Adipose tissue (tissue), 3 donors: ENCODE results near the gene GJB2. TPM values are rescaled to one million over a fixed set of nuclear protein-coding genes. Genes with fewer than 3 reads are reported as not detected.

Experiments
- H3K27ac ChIP-seq: one replicate; pipeline ENCODE4 v1.5.1; 2013; ENCODE audit warnings: low read depth, low read length
- WGBS, 3 donors: extraction: QIAGEN DNeasy Blood & Tissue Kit; methylation state at CpG; one replicate each; pipeline ENCODE4 v1.1.7; 2013; 5-methylcytosine and 5-hydroxymethylcytosine counted together
- polyA plus RNA-seq, 3 donors: library from polyadenylated mRNA; stranded (reverse); fragments of 200-250 nt; gene quantifications; one replicate each; pipeline ENCODE4 v1.2.3, GENCODE V29; 2013
- donor health status: healthy with polysubstance abuse.
- donor health status: Bipolar disorder and iron deficiency.
- donor health status: healthy.

GJB2 gene
- polyA plus RNA-seq, 3 donors, result 0.34 to 2.4 (median 0.83) TPM

DNA sequence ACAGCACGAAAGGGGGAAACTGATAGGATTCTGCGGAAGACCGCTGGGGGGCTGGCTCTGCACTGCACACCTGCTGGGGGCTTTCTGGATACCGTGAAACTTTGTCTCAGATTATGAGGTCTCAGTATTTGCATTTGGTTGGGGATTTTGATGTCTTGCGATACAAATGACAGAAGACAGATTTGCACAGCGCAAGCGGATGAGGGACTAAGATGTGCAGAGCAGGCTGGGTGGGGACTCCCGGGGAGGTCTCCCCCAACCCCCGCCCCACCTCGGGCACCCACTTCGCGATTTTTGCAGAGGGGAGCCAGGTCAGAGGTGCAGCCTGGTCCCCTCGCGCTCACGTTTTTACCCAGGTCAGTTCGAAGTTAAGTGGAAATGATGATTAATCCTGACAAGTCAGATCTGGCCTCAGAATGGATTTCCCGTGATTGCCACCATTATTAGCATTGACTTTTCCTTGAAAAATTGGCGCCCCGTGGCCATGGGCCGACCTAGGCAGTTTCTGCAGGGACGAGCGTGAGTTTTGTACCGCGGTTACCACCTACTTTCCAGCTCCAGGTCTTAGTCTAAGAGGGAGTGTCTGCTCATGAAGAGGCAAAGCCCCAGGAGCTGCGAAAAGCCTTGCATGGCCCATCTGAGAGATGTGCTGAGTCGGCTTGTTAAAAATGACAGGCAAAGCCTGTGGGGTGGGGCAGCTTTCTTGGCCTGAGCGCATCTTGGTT, 1.3 kb upstream of the GJB2 start:
- 11 to 16% (median 15%) methylated on average over 27 of the region's 27 CpGs for WGBS, 3 donors
- no peak overlapping the region for H3K27ac ChIP-seq

DNA sequence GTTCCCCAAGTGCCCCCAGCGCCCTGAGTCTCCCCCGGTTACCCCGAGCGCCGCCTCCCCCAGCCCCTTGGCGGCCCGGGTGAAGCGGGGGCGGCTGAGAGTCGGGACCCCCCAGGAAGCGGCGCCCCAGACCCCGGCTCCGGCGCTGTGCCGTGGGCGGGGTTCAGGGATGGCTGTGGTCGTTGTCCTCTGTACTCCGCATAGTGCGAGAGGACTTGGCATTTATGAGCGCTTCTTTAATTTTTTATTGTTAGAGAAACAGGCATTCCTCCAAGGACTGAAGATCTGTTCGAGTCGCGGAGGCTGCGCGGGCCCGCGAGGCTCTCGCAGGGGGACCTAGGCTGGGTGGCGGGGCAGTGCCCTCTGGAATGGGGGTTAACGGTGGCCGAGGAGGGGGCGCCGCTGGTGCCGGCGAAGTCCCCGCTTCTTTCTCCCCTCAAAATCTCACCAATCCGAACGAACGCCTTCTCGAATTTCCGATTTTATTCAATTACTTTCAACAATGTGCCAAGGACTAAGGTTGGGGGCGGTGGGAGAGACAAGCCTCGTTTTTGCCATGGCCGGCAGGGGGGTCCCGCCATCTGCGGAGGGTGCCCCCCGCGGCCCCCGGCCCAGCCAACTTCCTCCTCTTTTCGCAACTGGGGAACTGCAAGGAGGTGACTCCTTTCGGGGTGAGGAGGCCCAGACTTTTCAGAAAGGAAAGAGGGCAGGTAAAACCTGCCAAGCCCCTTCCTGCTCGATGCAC, 596 bp upstream of the GJB2 start:
- WGBS, 3 donors, result 2% methylated on average over 47 to 53 of the region's 53 CpGs
- no peak overlapping the region for H3K27ac ChIP-seq

DNA sequence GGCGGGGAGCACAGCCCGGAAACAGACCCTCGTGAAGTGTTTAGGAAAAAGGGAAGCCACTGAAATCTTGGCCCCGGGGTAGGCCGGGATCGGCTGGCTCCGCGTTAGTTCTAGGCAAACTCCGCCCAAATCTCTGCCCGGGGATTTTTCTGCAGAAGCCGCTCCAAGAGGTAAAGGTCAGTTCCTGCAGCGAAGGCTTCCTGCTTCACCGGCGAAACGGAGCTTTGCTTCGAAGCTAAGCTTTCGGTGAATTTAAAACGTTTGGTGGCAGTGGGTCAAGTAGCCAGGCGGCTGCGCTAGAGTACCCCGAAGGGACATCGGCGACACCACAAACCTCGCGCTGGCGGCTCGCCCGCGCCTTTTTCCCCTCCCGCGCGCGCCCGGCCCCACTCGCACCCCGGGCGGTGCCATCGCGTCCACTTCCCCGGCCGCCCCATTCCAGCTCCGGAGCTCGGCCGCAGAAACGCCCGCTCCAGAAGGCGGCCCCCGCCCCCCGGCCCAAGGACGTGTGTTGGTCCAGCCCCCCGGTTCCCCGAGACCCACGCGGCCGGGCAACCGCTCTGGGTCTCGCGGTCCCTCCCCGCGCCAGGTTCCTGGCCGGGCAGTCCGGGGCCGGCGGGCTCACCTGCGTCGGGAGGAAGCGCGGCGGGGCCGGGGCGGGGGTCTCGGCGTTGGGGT, 441 bp downstream of the GJB2 start:
- WGBS, 3 donors, result 1 to 2% (median 2%) methylated on average over 54 to 73 of the region's 73 CpGs
- H3K27ac ChIP-seq, result no peak overlapping the region

DNA sequence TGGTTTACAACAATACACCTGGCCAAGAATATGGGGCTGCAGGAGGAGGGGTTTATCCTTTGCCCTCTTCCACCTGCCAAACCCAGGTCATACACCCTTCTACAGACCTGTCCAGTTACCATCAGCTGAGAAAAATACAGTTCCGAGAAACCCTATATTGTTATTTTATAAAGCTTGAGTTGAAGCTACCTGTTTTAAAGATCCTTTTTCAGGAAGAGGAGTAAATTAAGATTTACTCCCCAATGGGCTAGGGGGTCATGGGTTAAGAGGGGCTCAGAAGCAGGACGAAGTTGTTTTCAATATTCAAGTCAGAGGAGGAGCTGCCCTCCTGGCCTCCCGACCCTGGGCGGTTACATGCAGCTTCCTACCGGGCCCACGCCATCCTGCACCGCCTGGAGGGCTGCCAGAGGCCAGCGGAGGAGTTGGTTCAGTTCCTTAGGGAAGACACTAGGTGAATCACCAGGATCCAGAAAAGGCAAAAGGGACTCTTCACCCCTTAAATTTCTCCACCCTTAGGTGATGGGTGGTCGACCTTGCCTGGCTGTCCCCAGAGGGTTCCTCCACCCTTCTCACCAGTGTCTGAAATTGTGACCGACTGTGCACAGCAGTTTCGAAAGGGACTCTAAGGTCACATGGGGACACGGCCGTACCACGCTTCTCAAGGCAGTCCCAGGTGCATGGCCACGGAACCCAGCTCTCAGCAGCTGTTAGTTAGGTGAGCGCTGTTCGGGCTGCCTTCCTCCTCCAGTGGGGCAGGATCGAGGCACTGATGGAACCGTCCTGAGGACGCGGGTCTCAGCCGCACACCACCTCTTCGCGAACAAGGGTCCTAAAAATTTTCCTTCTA, 1.2 kb downstream of the GJB2 start:
- no peak overlapping the region for H3K27ac ChIP-seq
- 28 to 39% (median 36%) methylated on average over 24 of the region's 24 CpGs for WGBS, 3 donors

DNA sequence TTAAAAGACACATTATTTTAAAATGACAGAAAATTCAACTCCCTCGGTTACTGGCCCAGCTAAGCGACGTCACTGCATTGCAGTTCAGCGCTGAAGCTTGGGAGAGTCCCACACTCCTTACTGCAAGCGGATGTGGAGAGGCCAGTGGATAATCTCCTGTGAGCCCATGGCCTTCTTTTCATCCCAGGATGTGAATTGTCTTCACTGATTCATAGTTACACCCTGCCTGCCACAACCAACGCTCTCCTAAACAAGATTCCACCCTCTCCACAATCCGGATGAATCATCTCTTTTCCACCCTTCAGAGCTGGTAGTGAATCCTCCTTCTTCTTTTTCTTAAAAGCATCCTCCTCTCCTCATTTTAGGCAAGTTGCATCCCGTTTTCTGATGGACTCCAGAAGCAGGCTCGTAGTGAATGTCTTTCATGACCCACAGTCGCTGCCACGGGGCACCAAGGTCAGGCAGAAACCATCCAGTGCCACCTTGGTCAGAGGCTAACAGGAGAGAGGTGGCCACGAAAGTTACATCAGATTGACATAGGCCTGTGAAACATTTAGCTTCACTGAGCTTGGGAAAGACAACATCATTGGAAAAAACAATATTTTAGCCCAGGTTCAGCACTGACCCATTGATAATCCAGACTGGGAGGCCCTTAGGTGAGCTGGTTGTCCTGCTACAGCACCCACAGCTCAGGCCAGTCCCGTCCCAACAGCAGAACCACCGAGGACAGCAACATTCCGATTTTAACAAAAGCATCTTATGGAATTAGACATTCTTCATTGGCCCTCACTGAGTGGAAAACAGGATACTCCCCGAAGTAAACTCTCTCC, 2.0 kb downstream of the GJB2 start:
- no peak overlapping the region for H3K27ac ChIP-seq
- 87 to 89% (median 87%) methylated on average over 16 of the region's 16 CpGs for WGBS, 3 donors

DNA sequence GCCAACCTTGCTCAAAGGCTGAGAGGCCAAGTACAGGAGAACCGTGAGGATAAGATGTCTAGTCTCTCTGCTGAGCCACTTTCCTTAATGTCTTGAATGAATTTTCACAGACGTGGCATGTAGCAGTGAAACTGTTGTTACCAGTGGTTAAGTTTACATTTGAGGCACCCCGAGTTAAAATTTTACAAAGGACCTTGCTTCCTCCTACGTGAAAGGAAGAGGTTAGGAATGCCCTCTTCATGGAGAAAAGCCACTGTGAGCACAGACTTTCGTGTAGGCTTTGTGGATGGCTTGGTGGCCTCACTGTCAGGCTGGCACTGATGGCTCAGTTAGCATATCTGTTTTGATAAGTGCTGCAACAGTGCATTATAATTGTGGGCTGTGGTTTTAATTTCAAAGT, 2.7 kb downstream of the GJB2 start:
- H3K27ac ChIP-seq, result no peak overlapping the region
- 72 to 83% (median 75%) methylated on average over 5 of the region's 5 CpGs for WGBS, 3 donors

DNA sequence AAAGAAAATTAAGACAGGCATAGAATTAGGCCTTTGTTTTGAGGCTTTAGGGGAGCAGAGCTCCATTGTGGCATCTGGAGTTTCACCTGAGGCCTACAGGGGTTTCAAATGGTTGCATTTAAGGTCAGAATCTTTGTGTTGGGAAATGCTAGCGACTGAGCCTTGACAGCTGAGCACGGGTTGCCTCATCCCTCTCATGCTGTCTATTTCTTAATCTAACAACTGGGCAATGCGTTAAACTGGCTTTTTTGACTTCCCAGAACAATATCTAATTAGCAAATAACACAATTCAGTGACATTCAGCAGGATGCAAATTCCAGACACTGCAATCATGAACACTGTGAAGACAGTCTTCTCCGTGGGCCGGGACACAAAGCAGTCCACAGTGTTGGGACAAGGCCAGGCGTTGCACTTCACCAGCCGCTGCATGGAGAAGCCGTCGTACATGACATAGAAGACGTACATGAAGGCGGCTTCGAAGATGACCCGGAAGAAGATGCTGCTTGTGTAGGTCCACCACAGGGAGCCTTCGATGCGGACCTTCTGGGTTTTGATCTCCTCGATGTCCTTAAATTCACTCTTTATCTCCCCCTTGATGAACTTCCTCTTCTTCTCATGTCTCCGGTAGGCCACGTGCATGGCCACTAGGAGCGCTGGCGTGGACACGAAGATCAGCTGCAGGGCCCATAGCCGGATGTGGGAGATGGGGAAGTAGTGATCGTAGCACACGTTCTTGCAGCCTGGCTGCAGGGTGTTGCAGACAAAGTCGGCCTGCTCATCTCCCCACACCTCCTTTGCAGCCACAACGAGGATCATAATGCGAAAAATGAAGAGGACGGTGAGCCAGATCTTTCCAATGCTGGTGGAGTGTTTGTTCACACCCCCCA, 3.8 kb downstream of the GJB2 start:
- WGBS, 3 donors, result 69 to 86% (median 70%) methylated on average over 28 of the region's 28 CpGs

DNA sequence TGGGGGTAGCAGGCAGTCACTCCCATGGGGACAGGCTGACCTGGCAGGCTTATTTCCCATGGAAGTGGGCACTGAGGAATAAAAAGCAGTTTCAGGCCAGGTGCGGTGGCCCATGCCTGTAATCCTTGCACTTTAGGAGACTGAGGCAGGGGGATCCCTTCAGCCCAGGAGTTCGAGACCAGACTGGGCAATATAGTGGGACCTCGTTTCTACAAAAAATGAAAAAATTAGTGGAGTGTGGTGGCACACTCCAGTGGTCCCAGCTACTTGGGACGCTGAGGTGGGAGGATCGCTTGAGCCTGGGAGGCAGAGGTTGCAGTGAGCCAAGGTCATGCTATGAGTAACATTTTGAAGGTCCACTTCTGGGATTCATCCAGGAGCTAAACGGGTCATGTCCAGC, 6.0 kb downstream of the GJB2 start:
- H3K27ac ChIP-seq, result no peak overlapping the region
- whole genome bisulfite sequencing, 3 donors, result 72 to 78% (median 74%) methylated on average over 6 of the region's 6 CpGs

More for the DNA sequence above, 3.8 kb downstream of the GJB2 start:
- no peak overlapping the region for H3K27ac ChIP-seq

DNA sequence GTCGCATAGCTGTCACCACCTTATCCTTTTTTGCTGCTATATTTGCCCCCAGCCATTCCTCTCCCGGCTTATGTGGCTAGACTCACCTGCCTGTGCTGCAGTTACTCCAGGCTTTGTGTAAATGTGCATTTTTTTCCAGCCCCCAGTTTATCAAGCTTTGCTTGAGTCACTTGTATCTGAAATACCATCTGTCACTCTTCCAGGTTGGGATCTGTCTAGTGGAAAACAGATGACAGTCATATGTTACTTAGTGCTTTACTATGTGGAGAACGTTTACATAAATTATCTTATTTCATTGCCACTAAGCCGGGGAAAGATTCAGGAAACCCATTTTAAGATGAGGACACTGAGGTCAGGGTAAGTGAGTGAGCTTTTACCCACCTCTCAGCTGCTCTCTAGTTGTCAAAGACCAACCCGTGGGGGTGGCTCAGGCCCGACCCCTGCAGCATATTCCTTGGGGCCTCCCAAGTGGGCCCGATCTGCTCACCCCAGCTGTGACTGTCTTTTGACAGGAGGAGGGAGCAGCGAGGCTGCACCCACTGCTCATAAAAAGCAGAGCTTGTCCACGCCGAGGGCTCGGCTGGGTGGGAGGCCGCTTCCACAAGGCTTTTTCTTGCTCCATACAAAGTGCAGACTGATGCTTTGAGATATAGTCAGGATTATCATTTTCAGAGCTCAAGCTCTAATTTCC, 7.2 kb downstream of the GJB2 start:
- WGBS, 3 donors, result 73 to 82% (median 77%) methylated on average over 12 of the region's 12 CpGs
- H3K27ac ChIP-seq, result no peak overlapping the region

DNA sequence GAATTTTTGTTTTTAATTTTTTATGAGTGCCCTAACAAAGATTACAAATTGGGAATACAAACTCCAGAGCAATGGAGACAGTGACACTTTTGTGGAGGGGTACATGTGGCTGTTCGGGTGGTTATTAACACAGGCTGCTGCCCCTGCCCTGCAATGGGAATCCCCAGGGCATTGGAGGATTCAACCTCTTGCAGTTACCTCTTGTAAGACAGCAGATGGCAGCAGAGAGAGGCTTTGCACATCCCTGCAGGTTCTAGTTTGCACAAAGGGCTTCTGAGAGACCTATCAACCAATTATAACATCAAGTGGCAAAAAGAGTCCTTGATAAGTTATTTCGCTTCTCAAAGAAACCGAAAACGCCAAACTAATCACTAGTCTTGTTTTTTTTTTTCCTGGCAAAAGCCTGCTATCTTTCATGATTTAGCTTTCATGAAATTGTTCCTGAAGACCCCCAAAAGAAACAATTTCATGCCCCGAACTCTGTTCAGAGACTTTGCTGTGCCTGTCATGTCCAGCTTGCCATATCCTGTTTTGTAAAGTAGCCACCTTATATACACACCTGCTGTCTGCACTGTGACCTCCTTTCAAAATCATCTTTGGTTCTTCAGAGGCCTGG, 10.4 kb downstream of the GJB2 start:
- 21 to 27% (median 24%) methylated on average over 5 of the region's 5 CpGs for WGBS, 3 donors
- no peak overlapping the region for H3K27ac ChIP-seq

DNA sequence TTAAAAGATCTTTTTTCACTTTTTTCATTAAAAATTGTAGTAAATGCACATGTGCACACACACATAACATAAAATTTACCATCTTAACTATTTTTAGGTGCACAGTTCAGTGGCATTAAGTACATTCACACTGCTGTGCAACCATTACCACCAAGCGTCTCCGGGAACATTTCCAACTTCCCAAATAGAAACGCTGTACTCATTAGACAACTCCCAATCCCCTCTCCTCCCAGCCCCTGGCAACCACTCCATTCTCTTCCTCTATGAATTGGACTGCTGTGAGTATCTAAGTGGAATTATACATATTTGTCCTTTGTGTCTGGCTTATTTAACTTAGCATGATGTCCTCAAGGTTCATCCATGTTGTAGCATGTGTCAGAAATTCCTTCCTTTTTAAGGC, 11.6 kb downstream of the GJB2 start:
- no peak overlapping the region for H3K27ac ChIP-seq
- WGBS, 3 donors, result 57 to 84% (median 80%) methylated on average over 3 of the region's 3 CpGs

DNA sequence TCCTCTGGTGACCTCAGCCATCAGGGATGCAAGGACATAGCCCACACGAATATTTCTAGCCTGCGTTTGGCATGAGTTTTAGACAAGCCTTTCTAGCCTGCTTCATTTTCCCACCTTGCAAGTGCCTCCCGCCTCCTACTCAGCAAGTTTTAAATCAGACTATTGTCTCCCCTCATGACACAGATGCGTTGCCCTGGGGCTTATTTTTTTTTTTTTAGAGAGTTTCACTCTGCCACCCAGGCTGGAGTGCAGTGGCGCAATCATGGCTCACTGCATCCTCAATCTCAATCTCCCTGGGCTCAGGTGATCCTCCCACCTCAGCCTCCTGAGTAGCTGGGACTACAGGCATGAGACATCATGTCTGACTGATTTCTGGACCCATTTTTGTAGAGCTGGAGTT, 14.6 kb downstream of the GJB2 start:
- 65 to 77% (median 71%) methylated on average over 5 of the region's 5 CpGs for WGBS, 3 donors
- H3K27ac ChIP-seq, result no peak overlapping the region

DNA sequence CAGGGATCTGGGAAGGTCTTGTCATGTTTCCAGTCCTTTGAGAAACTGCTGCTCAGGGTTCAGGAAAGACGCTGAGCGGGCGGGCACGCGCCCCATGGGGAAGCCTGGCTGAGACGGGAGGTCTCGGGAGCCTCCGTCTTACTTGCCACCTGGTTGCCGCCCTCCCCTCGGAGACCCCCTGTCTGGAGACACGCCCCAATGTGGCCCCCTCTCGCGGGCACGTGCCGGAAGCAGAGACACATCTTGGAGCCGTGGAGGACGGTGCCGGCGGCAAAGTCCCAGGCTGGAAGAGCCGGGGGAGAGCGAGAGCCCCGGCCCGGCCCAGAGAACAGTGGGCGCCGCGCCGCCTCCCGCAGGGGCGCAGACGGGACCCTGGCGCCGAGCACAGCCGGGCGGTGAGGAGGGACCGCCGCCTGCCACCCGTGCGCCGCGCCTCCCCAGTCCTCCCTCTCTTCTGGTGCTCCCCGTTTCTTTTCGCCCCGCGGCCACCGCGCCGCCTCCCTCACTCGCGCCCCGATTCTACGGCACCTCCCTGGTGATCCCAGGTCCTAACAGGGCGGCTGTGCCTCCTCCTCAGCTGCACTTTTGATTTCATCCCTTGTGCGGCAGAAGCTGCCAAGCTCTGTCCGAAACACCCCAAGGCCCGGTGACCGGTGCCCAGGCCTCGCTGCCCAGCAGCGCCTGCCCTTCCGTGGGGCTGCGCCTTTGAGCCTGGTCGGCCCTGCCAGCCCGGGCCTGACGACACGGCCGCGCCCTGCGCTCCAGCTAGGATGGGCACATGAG, 15.5 kb downstream of the GJB2 start:
- 35 to 43% (median 41%) methylated on average over 56 to 67 of the region's 67 CpGs for WGBS, 3 donors

DNA sequence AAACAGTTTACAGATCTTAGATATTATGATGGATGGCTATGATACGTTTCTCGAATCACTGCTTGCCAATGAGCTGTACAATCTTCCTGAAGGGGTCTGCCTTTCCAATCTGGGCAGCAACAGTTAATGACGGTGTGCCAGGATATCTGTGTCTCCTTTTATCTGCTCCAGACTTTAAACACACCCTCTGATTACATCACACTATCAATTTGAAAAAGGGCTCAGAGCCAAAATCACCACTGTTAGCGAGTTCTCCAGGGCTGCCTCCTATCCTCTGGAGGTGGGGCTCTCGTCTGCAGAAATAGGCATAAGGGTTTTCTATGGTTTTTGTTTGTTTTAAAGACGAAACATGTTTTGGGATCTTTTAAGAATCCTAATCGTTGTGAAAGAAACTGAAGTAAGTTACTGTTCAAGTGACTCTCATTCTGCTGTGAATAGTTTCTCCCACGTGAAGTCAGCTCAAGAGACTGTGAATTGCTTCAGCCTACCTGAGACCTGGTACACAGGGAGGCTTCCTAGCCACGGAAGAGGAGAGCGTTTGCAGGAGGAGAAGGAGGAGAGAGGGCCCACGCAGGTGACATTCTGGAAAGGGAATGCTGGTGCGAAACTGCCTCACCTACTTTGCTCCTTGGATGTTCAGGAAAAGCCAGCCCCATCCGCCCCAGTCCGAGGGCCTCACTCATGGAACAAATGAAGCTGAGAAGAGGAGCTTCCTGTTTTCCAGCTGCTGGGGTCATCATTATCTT, 16.7 kb downstream of the GJB2 start:
- WGBS, 3 donors, result 69 to 72% (median 70%) methylated on average over 14 of the region's 14 CpGs
- no peak overlapping the region for H3K27ac ChIP-seq

More for the DNA sequence above, 15.5 kb downstream of the GJB2 start:
- no peak overlapping the region for H3K27ac ChIP-seq

DNA sequence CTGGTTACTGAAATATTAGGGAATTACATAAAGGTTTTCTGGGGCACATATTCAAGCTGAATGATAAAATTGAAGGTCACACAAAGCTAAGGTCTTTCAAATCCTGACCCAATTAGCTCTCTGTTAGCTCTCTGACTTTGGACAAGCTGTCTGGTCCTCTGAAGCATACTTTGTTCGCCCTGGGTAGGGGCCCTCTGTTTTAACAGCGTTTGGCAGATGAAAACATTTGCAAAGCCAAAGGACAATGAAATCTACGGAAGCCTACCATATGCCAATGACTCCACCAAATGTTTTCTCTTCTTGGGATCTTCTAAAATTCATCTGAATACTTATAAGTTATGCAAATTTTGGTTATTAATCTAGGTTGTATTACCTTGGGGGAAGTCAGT, 17.3 kb downstream of the GJB2 start:
- no peak overlapping the region for H3K27ac ChIP-seq
- WGBS, 3 donors, result 76 to 81% (median 80%) methylated on average over 3 of the region's 3 CpGs
